Measurements from ENCODE around the gene S100A2.

DNA sequence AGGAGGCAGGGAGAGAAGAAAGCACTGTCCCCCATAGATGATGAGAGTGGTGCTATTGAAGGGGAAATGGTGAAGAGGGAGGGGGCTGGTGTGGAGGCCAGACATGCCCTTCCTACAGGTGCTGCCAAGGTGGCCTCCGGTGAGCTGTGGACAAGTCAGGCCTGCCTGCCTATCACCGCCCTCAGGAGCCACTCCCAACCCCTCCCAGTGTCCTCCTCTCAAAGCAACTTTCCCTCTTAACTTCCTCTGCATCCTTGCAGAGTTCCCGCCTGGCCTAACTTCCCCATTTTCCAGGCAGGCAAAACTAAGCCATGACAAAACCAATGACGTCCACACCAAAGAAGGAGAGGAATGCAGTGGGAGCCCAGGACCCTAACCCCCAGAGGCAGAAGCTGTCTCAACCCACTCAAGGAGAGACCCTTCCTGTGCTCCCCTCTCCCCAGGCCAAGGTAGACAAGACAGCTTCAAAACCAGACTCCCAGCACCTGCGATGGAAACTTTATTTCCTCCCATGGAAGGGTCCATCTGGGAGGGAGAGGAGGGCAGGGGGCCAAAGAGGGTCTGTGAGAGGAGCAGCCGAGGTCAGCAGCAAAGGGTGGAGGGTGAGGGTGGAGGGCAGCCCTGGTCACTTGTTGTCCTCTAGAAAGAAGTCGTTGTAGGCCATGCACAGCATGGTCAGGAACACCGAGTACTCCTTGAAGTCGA lies 28.8 kb downstream of the S100A2 start:
- TF ChIP-seq, protein P1, sequence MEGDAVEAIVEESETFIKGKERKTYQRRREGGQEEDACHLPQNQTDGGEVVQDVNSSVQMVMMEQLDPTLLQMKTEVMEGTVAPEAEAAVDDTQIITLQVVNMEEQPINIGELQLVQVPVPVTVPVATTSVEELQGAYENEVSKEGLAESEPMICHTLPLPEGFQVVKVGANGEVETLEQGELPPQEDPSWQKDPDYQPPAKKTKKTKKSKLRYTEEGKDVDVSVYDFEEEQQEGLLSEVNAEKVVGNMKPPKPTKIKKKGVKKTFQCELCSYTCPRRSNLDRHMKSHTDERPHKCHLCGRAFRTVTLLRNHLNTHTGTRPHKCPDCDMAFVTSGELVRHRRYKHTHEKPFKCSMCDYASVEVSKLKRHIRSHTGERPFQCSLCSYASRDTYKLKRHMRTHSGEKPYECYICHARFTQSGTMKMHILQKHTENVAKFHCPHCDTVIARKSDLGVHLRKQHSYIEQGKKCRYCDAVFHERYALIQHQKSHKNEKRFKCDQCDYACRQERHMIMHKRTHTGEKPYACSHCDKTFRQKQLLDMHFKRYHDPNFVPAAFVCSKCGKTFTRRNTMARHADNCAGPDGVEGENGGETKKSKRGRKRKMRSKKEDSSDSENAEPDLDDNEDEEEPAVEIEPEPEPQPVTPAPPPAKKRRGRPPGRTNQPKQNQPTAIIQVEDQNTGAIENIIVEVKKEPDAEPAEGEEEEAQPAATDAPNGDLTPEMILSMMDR (conservative IDR thresholded peaks at IDR 0.05; ENCODE audit: low read depth, low read length): no peak
- no peak for TF ChIP-seq EZH2 (IDR thresholded peaks at IDR 0.05; ENCODE audit: borderline replicate concordance, low read depth, low read length, poor library complexity, severe bottlenecking)

All from A673 (cell line).